Measurements from ENCODE around the gene METRN.

Gene METRN

GRCh38 chr16:679814-680624, 34.9 kb upstream of the METRN start, which contains the start of gene STUB1:
Gene STUB1 (plus strand): TSS chr16:680410. CDS start chr16:680526, 116 bp downstream.
- peak; percentile 76 to 94 for DNase-seq (ENCODE audit: low read depth in 1 of 2, low spot score in 1 of 2)
- in situ Hi-C loops (cut with HindIII; ENCODE audit: low pct_unique_long_range_greater_than_20kb, low sequenced_read_pairs), result no loop called here
- no peak for TF ChIP-seq JUND (IDR thresholded peaks at IDR 0.05; ENCODE audit: low read depth)

GRCh38 chr16:680625-680945, 34.3 kb upstream of the METRN start:
- TF ChIP-seq JUND (IDR thresholded peaks at IDR 0.05; ENCODE audit: low read depth), result no peak
- in situ Hi-C loops (cut with HindIII; ENCODE audit: low pct_unique_long_range_greater_than_20kb, low sequenced_read_pairs), result no loop called here
- DNase-seq (ENCODE audit: low read depth in 1 of 2, low spot score in 1 of 2), result no peak

GRCh38 chr16:680967-681745, 33.8 kb upstream of the METRN start:
- peak in 1 of 2 experiments; percentile 72 for DNase-seq (ENCODE audit: low read depth in 1 of 2, low spot score in 1 of 2)
- in situ Hi-C loops (cut with HindIII; ENCODE audit: low pct_unique_long_range_greater_than_20kb, low sequenced_read_pairs), result no loop called here
- TF ChIP-seq JUND (IDR thresholded peaks at IDR 0.05; ENCODE audit: low read depth), result no peak

GRCh38 chr16:681746-682427, 33.0 kb upstream of the METRN start:
- in situ Hi-C loops (cut with HindIII; ENCODE audit: low pct_unique_long_range_greater_than_20kb, low sequenced_read_pairs), result no loop called here
- no peak for DNase-seq (ENCODE audit: low read depth in 1 of 2, low spot score in 1 of 2)
- no peak for TF ChIP-seq JUND (IDR thresholded peaks at IDR 0.05; ENCODE audit: low read depth)

- no peak for DNase-seq (ENCODE audit: low read depth in 1 of 2, low spot score in 1 of 2)
- in situ Hi-C loops (cut with HindIII; ENCODE audit: low pct_unique_long_range_greater_than_20kb, low sequenced_read_pairs), result no loop called here
- TF ChIP-seq JUND (IDR thresholded peaks at IDR 0.05; ENCODE audit: low read depth), result no peak
Measured at GRCh38 chr16:682493-683395, 32.2 kb upstream of the METRN start.

GRCh38 chr16:683396-684070, 31.4 kb upstream of the METRN start:
- DNase-seq (ENCODE audit: low read depth in 1 of 2, low spot score in 1 of 2), result peak in 1 of 2 experiments; percentile 66
- in situ Hi-C loops (cut with HindIII; ENCODE audit: low pct_unique_long_range_greater_than_20kb, low sequenced_read_pairs), result no loop called here
- TF ChIP-seq JUND (IDR thresholded peaks at IDR 0.05; ENCODE audit: low read depth), result no peak

- in situ Hi-C loops (cut with HindIII; ENCODE audit: low pct_unique_long_range_greater_than_20kb, low sequenced_read_pairs), result no loop called here
Measured at GRCh38 chr16:684071-684794, 30.7 kb upstream of the METRN start, which contains the start of gene JMJD8. Gene JMJD8 (minus strand): TSS chr16:684334. CDS start chr16:684319, 15 bp downstream.

GRCh38 chr16:684961-685696, 29.8 kb upstream of the METRN start:
- no peak for TF ChIP-seq JUND (IDR thresholded peaks at IDR 0.05; ENCODE audit: low read depth)
- no peak for DNase-seq (ENCODE audit: low read depth in 1 of 2, low spot score in 1 of 2)
- in situ Hi-C loops (cut with HindIII; ENCODE audit: low pct_unique_long_range_greater_than_20kb, low sequenced_read_pairs), result no loop called here

More at GRCh38 chr16:684071-684794, 30.7 kb upstream of the METRN start, which contains the start of gene JMJD8:
- TF ChIP-seq JUND (IDR thresholded peaks at IDR 0.05; ENCODE audit: low read depth), result no peak
- DNase-seq (ENCODE audit: low read depth in 1 of 2, low spot score in 1 of 2), result peak; percentile 97 to 99

- DNase-seq (ENCODE audit: low read depth in 1 of 2, low spot score in 1 of 2), result peak in 1 of 2 experiments; percentile 79
- no peak for TF ChIP-seq JUND (IDR thresholded peaks at IDR 0.05; ENCODE audit: low read depth)
- in situ Hi-C loops (cut with HindIII; ENCODE audit: low pct_unique_long_range_greater_than_20kb, low sequenced_read_pairs), result no loop called here
Measured at GRCh38 chr16:685967-686366, 29.0 kb upstream of the METRN start.
